GM11168 (cell line): ENCODE data around the gene SLC9A1.
"Not testable (repeated sequence)": the region's sequence is repeated elsewhere in the genome, so short reads cannot be mapped to it uniquely, and the experiment has no call there.

Experiments used
- in situ Hi-C: fragments of 300-500 bp; cut with MboI; formaldehyde crosslinking; loops from one replicate; pipeline ENCODE4 v1.12.0; 2022; ENCODE audit warnings: low sequenced_read_pairs; ENCODE audit not compliant: unreplicated experiment

Gene SLC9A1

DNA sequence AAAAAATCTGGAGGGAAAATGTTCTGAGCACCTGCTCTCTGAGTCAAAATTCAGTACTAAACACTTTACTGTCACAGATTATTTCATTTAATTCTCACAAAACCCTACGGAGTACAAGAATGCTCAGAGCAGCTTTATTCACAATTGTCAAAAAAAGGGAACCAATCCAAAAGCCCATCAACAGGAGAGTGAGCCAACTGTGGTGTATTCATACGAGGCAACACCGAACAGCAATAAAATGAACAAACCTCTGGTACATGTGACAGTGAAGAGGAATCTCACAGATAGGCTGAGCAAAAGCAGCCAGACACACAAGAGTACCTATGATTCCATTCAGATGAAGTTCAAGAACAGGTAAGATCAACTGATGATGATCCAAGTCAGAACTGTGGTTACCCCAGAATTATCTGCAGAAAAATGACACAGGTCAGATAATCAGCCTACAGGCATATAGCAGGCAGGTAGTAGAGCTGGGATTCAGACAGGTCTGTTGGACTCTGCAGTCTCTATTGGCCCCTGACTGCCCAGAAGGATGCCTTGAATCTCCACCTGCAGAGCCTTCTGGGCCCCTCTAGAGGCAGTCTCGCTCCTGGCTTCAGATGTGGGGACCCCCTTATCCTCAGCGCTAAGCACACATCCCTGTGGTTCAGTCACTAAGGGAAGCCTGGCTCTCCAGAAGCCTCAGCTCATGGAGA, 19.2 kb downstream of the SLC9A1 start:
- in situ Hi-C loops, result no loop called here

DNA sequence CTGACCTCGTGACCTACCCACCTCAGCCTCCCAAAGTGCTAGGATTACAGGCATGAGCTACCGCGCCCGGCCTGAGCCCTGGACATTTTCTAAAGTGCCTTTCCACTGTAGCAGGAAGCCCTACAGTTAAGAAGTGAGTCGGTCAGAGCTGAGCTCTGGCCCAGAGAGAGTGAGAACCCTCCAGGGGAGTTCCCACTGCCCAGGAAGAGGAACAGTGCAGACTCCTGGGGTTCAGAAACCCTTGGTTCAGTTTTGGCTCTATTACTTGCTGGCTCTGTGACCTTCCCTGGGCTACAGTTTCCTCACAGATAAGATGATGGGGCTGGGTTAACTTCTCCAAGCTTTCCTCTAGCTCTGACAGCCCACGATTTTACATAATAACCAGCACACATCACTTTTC, 20.9 kb downstream of the SLC9A1 start:
- in situ Hi-C loops, result no loop called here

GRCh38 chr1:27133158-27133557, 21.8 kb downstream of the SLC9A1 start:
- in situ Hi-C loops, result no loop called here

DNA sequence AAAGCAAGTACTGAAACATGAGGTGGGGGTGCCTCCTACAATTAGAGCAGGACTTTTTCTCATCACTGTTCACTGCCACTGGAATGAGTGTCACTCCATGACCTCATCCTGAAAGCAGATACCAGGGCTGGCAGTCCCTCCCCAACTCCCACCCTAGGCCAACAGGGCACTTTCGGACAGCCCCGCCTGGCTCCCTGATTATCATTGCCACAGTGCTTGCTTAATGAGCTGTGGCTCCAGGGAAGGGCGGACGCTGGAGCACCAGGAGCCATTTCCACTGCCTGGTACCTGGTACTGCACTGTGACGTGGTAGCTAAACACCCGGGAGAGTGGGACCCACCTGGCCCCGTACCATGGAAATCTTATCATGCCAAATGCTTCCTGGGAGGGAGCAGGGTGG, 22.3 kb downstream of the SLC9A1 start:
- in situ Hi-C loops, result no loop called here

DNA sequence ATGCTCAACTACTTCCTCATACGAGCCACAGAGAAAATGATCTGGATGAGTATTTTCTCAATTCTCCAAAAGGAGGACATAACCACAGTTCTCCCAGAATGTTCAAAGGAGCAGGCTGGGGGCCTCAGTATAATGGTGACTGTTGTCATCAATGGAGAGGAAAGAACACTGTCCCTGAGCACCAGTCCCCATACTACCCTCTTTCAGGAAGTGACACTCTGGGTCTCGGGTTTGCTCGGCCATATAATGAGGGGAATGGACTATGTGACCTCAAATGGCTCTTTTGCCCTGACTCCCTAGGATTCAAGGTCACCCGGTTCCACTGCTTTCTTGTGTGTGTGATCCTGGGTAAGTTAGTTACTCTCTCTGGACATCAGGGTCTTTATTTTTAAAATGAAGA, 22.8 kb downstream of the SLC9A1 start:
- in situ Hi-C loops, result no loop called here

GRCh38 chr1:27130798-27131197, 24.1 kb downstream of the SLC9A1 start:
- in situ Hi-C loops, result no loop called here

- in situ Hi-C loops, result no loop called here
Measured at GRCh38 chr1:27129225-27129624, 25.7 kb downstream of the SLC9A1 start.

- in situ Hi-C loops, result no loop called here
Measured at GRCh38 chr1:27127419-27127818, 27.5 kb downstream of the SLC9A1 start.

DNA sequence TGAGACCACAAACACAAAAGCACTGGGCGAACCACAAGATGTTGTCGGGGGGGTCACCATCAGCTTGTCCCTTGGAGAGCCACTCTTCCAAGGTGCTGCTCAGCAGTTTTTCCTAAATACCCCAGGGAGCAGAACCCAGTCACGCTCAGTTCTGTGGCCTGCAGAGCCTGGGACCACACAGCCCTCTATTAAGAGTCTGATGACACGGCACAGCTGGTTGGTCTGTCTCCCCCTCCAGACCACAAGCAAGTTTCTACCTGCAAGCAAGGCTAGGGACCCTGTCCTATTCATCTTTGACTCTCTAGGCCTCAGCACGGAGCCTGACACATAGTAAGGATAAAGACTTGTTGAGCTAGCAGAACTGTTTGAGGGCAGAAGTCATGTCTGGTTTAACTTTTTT, 28.5 kb downstream of the SLC9A1 start:
- in situ Hi-C loops, result no loop called here

- in situ Hi-C loops, result not testable (repeated sequence)
Measured at GRCh38 chr1:27125125-27125524, 29.8 kb downstream of the SLC9A1 start.

DNA sequence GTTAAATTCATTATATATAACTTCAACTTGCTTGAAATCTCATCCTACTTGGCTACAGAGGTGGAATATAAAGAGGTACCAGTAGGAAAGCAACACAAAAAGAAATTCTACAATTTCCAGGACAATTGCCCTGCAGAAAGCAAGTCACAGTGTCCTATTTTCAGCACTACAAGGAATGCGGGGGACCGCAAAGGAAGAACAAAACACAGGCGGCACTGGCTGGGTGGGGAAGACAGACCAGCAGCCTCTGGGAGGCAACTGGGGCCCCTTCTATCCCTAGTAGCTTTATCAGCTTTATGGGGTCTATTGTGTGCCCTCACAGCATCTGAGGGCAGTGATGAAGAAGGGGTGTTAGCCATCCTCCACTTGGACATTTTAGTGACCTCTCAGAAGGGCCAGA, 30.5 kb downstream of the SLC9A1 start:
- in situ Hi-C loops, result no loop called here

DNA sequence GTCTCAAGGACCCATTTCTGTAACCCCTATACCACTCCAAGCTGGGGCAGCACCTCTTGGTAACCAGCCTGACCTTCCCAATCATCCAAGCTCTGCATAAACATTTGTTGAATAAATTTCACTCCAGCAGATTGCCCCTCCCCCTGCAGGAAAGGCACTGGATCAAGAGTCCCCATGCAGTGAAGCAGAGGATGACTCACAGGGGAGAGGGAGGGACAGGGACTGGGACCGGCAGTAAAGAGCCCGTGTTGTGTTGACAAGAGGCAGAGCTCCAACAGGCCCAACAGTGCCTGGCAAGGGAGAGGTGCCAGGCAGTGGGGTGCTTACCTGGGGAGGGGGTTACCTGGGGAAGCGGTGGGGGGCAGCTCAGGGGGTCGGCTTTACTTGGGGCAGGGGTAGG, 32.3 kb downstream of the SLC9A1 start:
- in situ Hi-C loops, result no loop called here

DNA sequence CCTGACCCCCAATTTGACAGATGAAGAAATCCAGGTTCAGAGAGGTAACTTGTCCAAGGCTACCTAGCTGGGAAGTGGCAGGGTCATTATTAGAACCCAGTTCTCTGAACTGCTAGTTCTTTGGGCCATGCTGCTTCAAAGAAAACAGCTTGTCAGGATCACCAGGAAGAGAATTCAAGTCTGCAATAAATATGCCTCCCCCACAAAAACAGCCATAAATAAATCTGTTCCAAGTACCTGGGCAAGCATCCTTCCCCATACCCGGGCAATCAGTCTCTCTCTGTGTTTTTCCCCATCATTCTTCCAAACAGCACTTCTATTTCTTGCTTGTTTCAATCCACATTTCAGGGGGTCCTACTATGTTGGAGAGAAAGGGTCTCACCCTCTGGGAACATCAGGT, 34.1 kb downstream of the SLC9A1 start:
- in situ Hi-C loops, result no loop called here

DNA sequence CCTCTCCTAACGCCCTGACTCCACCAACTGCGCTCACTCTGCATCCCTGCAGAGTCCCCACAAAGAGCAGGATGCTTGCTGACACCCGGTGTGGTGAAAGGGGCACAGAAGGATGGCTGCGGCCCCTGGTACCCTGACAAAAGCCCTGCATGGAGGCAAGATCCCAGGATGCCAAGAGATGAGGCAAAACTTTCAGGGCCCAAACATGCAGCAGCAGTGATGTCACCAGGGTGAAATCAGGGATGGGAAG, 36.6 kb downstream of the SLC9A1 start:
- in situ Hi-C loops, result no loop called here

DNA sequence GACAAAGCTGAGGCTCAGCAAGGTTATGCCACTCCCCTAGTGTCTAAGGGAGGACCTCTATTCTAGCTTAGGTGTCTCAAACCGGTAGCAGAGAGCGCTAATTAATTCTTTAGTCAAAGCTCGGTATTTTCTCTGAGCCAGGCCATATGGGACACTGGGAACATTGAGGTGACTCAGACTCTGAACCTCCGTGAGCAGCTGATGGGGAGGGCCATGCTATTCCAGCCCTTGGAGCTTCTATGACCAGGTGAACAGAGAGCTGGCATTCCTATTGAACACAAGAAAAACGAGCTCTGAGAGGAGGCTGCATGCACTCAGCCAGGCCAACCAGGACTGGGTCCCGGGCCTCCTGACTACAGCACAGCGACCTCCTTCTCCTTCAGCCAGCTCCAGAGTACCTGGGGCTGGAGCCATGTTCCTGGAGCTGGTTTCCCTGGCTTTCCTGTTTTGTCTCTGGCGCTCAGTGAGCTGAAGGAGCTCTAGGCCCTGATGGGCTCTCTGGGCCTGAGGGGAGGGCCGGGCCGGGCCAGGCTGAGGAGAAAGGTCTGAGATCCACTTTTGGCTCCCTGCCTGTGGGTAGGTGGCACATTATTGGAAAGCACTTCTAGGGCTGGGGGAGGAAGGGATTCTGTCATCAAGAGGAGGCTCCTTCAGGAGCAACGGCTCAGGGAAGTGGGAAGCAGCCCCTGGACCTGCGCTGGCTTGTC, 37.0 kb downstream of the SLC9A1 start:
- in situ Hi-C loops, result no loop called here

DNA sequence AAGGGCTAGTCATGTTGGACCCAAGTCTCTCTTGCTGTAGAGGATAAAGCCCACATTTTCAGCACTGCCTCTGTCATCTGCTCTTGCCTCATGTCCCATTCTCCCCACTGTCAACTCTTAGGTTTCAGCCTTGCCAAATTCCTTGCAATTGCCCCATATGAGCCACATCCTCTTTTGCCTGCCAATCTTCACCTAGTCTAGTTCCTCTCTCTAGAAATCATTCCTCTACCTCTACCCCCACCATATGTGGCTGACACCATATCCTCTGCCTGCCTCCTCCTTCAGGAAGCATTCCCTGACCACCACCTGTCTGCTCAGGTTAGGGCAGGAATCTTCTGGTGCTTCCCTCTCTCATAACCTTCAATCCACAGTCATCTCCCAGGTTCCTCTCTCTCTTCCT, 38.2 kb downstream of the SLC9A1 start:
- in situ Hi-C loops, result no loop called here

- in situ Hi-C loops, result no loop called here
Measured at GRCh38 chr1:27116232-27116631, 38.7 kb downstream of the SLC9A1 start.

- in situ Hi-C loops, result no loop called here
Measured at GRCh38 chr1:27114546-27114945, 40.4 kb downstream of the SLC9A1 start.

DNA sequence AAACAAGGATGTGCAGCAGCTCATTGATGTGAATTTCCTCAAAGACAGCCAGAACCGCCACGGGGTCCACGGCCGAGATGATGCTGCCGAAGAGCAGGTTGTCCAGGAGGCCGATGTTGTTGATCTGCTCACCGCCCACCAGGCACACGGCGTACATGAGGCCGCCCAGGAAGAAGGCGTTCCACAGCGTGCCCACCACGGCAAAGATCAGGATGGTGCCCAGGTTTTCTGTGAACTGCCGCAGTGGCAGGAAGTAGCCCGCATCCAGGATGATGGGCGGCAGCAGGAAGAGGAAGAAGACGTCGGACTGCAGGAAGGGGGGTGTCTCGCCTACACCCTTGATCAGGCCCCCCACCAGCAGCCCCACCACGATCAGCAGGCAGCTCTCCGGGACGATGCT, 41.1 kb downstream of the SLC9A1 start:
- in situ Hi-C loops, result no loop called here

- in situ Hi-C loops, result no loop called here
Measured at GRCh38 chr1:27111626-27112573, 43.0 kb downstream of the SLC9A1 start.

GRCh38 chr1:27109103-27109822, 45.7 kb downstream of the SLC9A1 start:
- in situ Hi-C loops, result no loop called here
